ENCODE measurements around the gene TOR2A. TPM values are rescaled to one million over a fixed set of nuclear protein-coding genes. Genes with fewer than 3 reads are reported as not detected.
A peak's percentile ranks its signal among the peaks of the same experiment; 100 is the strongest.

TOR2A gene
- total and polyA plus RNA-seq, 9 of the 15 experiments (the other 6 are each of a cell fraction or from before 2014, with no cell fraction given) = 0.80 to 25.9 (median 11.1) TPM

- 0 out of 2 replicates have a peak, but pooled peaks have one; percentile 30 for TF ChIP-seq POLR2G (IDR thresholded peaks at IDR 0.05; ENCODE audit: low read depth, low read length)
- TF ChIP-seq ZNF23 (CRISPR knock-in tag; IDR thresholded peaks at IDR 0.05) = no peak
- no peak for TF ChIP-seq ZBTB43 (CRISPR knock-in tag; IDR thresholded peaks at IDR 0.05)
- TF ChIP-seq HNRNPH1 (optimal IDR thresholded peaks at IDR 0.05; ENCODE audit: low read depth, low read length) = no peak
- TF ChIP-seq RBFOX2 (IDR thresholded peaks at IDR 0.05; ENCODE audit: low read depth, low read length) = 0 out of 2 replicates have a peak, but pooled peaks have one; percentile 29
- TF ChIP-seq MGA (IDR thresholded peaks at IDR 0.05) = peak; percentile 12; the same call in 1 of the 2 replicates
- no peak for TF ChIP-seq ZNF384 (IDR thresholded peaks at IDR 0.05; ENCODE audit: low read depth, low read length)
- no peak for TF ChIP-seq DMBX1 (CRISPR knock-in tag; IDR thresholded peaks at IDR 0.05; ENCODE audit: borderline replicate concordance)
- TF ChIP-seq IRF1 (CRISPR knock-in tag; IDR thresholded peaks at IDR 0.05; ENCODE audit: borderline replicate concordance) = no peak
- TF ChIP-seq MXI1 (IDR thresholded peaks at IDR 0.05; ENCODE audit: low read depth, low read length) = no peak
- no peak for TF ChIP-seq TAF15 (IDR thresholded peaks at IDR 0.05; ENCODE audit: low read depth, low read length)
These were observed 23.7 kb upstream of the TOR2A start (continued) for GRCh38 chr9:127758843-127759242.
